ENCODE measurements around the gene C11orf24.
"Not testable (repeated sequence)": the region's sequence is repeated elsewhere in the genome, so short reads cannot be mapped to it uniquely, and the experiment has no call there.

Gene C11orf24

DNA sequence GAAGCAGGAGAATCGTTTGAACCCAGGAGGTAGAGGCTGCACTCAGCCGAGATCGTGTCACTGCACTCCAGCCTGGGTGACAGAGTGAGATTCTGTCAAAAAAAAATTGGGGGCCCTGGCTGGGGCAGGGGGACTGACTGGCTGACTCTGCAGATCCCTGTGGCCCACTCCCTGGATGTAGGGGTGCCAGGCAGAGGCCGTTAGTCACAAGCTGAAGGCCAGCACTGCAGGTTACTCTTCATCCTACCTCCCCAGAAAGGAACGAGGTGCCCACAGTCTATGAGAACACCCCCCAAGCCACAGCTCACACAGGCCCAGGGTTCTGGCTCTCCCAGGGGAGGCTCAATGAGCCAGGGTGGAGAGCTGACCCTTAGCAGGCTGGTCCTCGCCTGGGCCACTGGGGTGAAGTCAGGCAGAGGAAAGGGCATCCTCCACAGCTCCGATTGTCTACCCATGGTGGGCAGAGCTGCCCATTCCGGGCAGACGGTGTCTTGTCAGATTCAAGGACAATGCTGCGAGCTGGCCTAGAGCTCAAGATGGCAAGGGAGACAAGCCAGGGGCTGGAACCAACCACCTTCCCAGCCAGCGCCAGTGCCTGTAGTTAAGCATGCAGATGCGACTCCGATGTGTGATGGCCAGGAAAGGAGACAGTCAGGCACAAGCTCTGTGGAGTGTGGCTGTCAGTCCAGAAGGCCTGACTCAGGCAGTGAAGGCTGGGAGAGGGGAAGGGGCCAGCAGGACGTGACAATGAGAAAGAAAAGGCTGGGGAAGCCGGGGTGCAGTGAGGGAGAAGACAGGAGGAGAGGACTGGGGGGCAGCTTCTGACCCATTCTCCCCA is 12.4 kb downstream of the C11orf24 start:
- DNase-seq = no peak
- TF ChIP-seq GATA1 (IDR thresholded peaks at IDR 0.05; ENCODE audit: low read depth, low read length) (no peak), POLR2A (IDR thresholded peaks at IDR 0.05; ENCODE audit: low read length) (no peak)

DNA sequence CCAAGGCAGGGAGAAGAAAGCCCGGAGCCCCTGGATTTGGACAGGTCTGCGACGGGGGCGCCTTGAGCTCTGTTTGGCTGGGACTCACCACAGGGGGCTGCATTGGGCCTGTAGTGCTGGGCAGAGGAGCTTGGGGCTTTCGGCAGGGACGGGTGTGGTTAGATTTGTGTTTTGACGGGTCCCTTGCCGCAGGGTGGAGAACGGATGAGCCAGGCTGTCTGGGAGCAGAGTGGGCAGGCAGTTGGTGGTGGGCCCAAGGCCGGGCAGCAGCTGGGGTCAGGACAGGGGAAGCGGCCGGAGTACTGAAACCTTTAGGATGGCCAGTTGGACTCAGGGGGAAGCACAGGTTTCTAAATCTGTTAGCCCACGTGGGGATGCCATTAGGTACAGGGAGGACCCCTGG is 13.4 kb downstream of the C11orf24 start:
- no peak for DNase-seq
- TF ChIP-seq GATA1 (IDR thresholded peaks at IDR 0.05; ENCODE audit: low read depth, low read length) = no peak
- TF ChIP-seq POLR2A (IDR thresholded peaks at IDR 0.05; ENCODE audit: low read length) = no peak

DNA sequence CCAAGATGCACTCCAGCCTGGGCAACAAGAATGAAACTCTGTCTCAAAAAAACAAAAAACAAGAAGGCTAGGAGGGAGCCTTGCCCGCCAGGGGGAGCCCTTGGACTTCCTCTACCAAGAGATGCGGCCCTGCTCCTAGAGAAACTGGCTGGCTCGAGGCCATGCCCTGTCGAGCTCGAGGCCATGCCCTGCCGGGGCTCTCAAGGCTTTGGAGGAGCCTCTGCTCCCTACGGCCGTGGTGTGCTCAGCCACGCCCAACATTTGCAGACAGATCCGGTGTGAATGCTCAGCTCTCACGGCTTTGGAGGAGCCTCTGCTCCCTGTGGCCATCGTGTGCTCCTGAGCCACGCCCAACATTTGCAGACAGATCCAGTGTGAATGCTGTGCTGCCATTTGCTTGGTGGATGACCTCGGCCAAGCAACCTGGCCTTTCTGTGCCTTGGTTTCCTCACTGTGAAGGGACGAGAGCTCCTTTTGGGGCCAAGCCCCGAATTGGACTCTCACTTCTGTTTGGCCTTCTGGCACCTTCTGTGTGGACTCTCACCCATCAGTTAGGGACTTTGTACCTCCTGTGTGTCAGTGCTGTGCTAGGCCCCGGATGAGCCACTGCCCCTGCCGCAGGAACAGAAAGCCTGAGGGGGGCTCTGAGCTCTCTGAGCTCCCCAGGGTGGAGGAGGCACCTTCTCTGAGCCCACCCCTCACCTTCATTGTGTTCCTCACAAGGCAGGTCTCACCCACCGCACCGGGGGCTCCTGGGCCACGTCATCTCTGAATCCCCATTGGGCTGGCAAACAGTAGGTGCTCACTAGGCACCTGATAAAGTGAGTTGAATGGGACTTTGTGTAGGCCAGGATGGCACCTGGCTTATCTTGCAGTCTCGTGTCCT is 14.1 kb downstream of the C11orf24 start:
- TF ChIP-seq POLR2A (IDR thresholded peaks at IDR 0.05; ENCODE audit: low read length) (no peak), GATA1 (IDR thresholded peaks at IDR 0.05; ENCODE audit: low read depth, low read length) (no peak)
- DNase-seq = peak; percentile 89 to 94

DNA sequence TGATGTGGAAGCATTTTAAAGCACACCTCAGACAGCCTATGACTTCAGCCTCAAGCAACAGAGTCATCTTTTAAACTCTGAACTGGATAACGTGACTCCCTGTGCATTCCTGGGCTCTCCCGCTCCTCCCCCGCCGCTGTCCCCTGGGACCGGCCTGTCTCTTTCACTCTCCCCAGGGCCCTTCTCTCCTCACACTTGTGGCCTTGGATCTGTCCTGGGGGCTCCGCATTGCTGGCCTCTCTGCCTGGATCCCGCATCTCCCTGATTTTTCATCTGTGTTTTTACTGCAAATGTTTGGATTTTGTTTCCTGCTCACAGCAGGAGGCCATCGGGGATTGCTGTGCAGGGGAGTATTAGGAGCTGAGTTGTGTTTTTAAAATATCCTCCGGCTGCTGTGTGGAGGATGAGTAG is 15.4 kb downstream of the C11orf24 start:
- no peak for DNase-seq
- TF ChIP-seq POLR2A (IDR thresholded peaks at IDR 0.05; ENCODE audit: low read length) (no peak), GATA1 (IDR thresholded peaks at IDR 0.05; ENCODE audit: low read depth, low read length) (no peak)

DNA sequence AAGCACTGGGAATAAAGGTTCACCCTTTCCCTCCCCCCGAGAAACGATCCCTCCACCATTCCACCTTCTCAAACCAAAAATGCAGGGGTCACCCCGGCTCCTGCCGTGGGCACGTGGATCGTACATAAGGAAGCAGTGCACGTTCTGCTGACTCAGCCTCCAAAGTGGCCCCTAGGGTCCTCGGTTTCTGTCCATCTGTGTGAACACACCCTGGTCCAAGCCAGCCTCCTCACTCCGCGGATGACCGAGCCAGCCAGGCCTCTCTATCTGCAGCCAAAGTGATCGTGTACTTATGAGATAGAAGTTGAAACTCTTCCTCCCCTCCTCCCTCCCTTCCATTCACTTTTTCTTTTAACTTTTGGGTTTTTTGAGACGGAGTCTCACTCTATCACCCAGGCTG is 16.2 kb downstream of the C11orf24 start:
- DNase-seq = no peak
- TF ChIP-seq GATA1 (IDR thresholded peaks at IDR 0.05; ENCODE audit: low read depth, low read length) (no peak), POLR2A (IDR thresholded peaks at IDR 0.05; ENCODE audit: low read length) (no peak)

DNA sequence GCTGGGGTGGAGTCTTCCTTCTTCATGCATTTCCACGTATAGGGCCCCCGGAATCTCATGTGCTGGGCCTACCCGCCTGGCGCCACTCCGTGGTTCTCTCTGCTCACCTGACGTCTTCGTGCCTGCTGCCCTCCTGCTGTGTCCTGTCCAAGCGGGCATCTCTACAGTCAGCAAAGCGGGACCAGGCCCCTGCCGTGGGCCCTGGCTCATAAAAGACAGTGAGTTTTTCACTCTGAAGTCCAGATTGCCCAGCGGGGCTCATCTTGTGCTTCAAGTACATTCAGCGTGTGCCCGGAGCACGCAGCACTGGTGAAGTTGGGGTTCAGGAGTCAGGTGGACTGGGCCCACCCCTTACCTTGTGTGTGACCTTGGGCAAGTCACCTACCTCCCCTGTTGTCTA is 17.4 kb downstream of the C11orf24 start:
- no peak for DNase-seq
- no peak for TF ChIP-seq GATA1 (IDR thresholded peaks at IDR 0.05; ENCODE audit: low read depth, low read length)
- no peak for TF ChIP-seq POLR2A (IDR thresholded peaks at IDR 0.05; ENCODE audit: low read length)

DNA sequence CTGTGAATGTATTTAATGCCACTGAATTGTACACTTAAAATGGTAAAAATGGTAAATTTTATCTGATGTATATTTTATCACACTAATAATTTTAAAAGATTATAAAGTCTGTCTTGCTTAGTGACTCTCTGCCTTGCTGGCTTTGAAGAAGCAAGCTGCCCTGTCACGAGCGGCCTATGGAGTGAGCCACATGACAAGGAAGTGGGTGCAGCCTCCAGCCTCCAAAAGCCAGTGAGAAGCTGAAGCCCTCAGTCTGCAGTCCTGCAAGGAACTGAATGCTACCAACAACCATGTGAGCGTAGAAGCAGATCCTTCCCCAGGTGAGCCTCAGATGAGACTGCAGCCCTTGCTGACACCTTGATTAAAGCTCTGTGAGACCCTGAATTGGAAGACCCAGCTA is 20.0 kb downstream of the C11orf24 start:
- TF ChIP-seq POLR2A (IDR thresholded peaks at IDR 0.05; ENCODE audit: low read length) = no peak
- no peak for DNase-seq

DNA sequence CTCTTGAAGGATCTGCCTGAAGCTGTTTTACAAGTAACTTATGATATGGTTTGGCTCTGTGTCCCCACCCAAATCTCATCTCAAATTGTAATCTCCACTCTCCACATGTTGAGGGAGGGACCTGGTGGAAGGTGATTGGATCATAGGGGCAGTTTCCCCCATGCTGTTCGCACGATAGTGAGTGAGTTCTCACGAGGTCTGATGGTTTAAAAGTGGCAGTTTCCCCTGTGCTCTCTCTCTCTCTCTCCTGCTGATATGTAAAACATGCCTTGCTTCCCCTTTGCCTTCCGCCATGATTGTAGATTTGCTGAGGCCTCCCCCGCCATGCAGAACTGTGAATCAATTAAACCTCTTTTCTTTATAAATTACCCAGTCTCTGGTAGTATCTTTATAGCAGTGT is 26.9 kb downstream of the C11orf24 start:
- DNase-seq = peak; percentile 63 to 86

DNA sequence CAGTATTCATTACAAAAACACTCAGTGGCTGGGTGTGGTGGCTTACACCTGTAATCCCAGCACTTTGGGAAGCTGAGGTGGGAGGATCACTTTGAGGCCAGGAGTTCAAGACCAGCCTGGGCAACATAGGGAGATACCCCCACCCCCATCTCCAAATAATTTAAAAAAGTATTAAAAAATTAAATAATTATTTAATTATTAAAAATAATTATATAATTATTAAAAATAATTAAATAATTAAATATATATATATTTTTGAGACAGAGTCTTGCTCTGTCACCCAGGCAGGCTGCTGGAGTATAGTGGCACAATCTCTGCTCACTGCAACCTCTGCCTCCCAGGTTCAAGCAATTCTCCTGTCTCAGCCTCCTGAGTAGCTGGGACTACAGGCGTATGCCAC is 27.9 kb downstream of the C11orf24 start:
- not testable (repeated sequence) for DNase-seq

DNA sequence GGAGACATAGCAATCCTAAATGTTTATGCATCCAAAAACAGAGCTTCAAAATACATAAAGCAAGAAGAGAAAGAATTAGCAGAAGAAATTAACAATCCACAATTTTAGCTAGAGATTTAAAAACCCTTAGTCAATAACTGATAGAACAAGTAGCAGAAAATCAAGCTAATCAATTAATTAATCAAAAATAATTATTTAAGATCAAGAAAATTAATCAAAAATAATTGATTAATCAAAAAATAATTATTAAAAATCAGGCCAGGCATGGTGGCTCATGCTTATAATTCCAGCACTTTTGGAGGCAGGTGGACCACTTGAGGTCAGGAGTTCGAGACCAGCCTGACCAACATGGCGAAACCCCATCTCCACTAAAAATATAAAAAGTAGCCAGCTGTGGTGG is 29.2 kb downstream of the C11orf24 start:
- no peak for DNase-seq
- TF ChIP-seq POLR2A (IDR thresholded peaks at IDR 0.05; ENCODE audit: low read length) (no peak), GATA1 (IDR thresholded peaks at IDR 0.05; ENCODE audit: low read depth, low read length) (no peak)

DNA sequence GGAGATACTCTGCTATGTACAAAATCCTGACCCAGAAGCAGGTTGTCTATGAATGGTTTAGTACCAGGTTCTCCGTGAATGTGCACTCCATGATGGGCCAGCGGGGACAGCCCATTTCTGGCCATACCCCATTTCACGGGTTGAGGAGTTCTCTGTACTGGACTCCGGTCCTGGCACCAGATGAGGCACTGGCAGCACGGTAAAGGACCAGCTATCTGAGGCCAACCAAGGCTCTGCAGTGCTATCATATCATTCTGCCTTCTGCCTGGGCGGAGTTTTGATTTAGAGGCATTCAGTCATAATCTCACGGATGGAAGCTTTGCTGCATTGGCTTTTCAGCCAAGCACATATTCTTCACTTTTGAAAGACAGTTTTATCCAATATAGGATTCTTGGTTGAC is 40.2 kb downstream of the C11orf24 start:
- no peak for TF ChIP-seq GATA1 (IDR thresholded peaks at IDR 0.05; ENCODE audit: low read depth, low read length)
- TF ChIP-seq POLR2A (IDR thresholded peaks at IDR 0.05; ENCODE audit: low read length) = no peak
- DNase-seq = no peak

DNA sequence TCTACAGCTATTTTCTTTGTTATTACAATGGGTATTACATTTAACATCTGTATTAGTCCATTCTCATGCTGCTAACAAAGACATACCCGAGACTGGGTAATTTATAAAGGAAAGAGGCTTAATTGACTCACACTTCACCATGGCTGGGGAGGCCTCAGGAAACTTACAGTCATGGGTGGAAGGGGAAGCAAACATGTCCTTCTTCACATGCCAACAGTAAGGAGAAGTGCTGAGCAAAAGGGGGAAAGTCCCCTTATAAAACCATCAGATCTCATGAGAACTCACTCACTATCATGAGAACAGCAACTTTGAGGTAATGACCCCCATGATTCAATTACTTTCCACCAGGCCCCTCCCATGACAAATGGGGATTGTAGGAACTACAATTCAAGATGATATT is 42.2 kb downstream of the C11orf24 start:
- no peak for TF ChIP-seq GATA1 (IDR thresholded peaks at IDR 0.05; ENCODE audit: low read depth, low read length)
- TF ChIP-seq POLR2A (IDR thresholded peaks at IDR 0.05; ENCODE audit: low read length) = no peak
- no peak for DNase-seq

DNA sequence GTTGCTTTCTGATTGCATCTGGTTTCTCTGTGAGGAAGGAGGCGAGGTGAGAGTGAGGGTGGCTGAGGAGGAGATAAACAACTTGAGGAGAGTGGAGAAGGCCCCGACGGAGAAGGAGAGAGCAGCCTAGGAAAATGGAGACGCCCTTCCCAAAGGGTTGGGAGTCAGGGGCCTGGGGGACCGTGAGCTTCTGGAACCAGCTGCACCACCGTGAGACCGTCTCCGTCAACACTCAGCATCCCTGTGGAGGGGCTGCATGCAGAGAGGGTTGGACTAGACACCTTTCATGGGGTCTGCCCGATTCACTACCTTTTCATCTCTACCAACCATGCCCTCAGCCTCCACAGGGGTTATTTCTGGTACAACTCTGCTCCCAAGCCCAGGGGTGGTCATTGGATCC is 45.4 kb downstream of the C11orf24 start:
- no peak for TF ChIP-seq POLR2A (IDR thresholded peaks at IDR 0.05; ENCODE audit: low read length)
- no peak for TF ChIP-seq GATA1 (IDR thresholded peaks at IDR 0.05; ENCODE audit: low read depth, low read length)
- DNase-seq = no peak

DNA sequence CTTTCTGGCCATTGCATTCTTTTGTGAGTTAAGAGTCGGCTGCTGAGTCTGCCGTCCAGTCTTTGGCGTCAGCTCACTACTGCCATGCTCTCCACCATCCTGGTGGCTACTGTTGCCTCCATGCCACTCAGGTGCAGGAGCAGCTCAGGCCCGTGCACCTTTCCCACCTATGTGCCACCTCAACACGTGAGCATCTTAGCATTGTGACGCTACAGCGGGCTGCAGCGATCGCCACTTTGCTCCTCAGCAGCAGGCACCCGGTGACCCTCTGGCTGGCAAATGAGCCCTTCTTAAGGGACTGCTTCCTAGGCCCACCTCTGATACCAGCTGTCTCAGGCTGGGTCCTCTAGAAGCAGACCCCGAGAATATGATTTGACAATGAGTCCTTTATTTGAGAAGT is 47.2 kb downstream of the C11orf24 start:
- DNase-seq = no peak

DNA sequence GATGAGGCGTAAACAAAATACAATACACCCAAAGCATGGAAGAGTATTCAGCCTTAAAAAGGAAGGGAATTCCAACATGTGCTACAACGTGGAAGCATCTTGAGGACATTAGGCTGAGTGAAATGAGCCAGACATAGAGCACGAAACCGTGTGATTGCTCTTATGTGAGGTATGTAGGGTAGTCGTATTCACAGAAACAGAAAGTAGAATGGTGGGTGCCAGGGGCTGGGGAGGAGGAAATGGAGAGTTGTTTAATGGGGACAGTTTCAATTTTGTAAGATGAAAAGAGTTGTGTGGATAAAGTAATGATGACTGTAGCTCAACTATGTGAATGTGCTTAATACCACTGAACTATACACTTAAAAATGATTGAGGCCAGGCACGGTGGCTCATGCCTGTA is 48.5 kb downstream of the C11orf24 start:
- no peak for DNase-seq
- TF ChIP-seq POLR2A (IDR thresholded peaks at IDR 0.05; ENCODE audit: low read length) (no peak), GATA1 (IDR thresholded peaks at IDR 0.05; ENCODE audit: low read depth, low read length) (no peak)

More for the DNA sequence above, 47.2 kb downstream of the C11orf24 start:
- no peak for TF ChIP-seq POLR2A (IDR thresholded peaks at IDR 0.05; ENCODE audit: low read length)
- no peak for TF ChIP-seq GATA1 (IDR thresholded peaks at IDR 0.05; ENCODE audit: low read depth, low read length)
